Fibroblast of lung (primary cell): ENCODE measurements around the gene ZCCHC14. TPM values are rescaled to one million over a fixed set of nuclear protein-coding genes. Genes with fewer than 3 reads are reported as not detected.

Experiments used
- DNase-seq, 2 donors: peaks; one replicate each; pipeline versions ENCODE4 v3.0.0 to v3.0.0-alpha.2; 2010; ENCODE audit warnings: low read depth in 2 of 2
- H2AFZ ChIP-seq: 2 replicates; pipeline ENCODE4 v1.5.1; 2012; ENCODE audit warnings: low read length, control low read depth, inconsistent platforms
- H3K27ac ChIP-seq: 2 replicates; pipeline ENCODE4 v1.5.1; 2011; ENCODE audit warnings: low read length, control low read depth; ENCODE audit not compliant: insufficient read depth
- H3K27me3 ChIP-seq: 2 replicates; pipeline ENCODE4 v1.5.1; 2011; ENCODE audit warnings: mild to moderate bottlenecking, low read length; ENCODE audit not compliant: control insufficient read depth, insufficient read depth
- H3K36me3 ChIP-seq: 2 replicates; pipeline ENCODE4 v1.5.1; 2011; ENCODE audit warnings: low read length; ENCODE audit not compliant: control insufficient read depth, insufficient read depth
- H3K4me1 ChIP-seq: 2 replicates; pipeline ENCODE4 v1.5.1; 2011; ENCODE audit warnings: low read length; ENCODE audit not compliant: control insufficient read depth, insufficient read depth; ENCODE audit errors: extremely low read depth
- H3K4me2 ChIP-seq: 2 replicates; pipeline ENCODE4 v1.5.1; 2011; ENCODE audit warnings: low read length, control low read depth; ENCODE audit not compliant: insufficient read depth; ENCODE audit errors: extremely low read depth
- H3K4me3 ChIP-seq, 4 experiments: fragments of 200-600 bp in 1 of 4; sonication (generic) in 1 of 4; replicated peaks in 1 of 4; 2 replicates each; pipeline ENCODE4 v1.5.1; 2011 to 2016; ENCODE audit warnings: low read length in 4 of 4, low read depth in 3 of 4, mild to moderate bottlenecking in 3 of 4, control low read depth in 2 of 4, inconsistent platforms in 1 of 4, mixed read lengths in 1 of 4; ENCODE audit not compliant: insufficient read depth in 1 of 4; ENCODE audit errors: control extremely low read depth in 1 of 4
- H3K79me2 ChIP-seq: 2 replicates; pipeline ENCODE4 v1.5.1; 2012; ENCODE audit warnings: mild to moderate bottlenecking, low read length, inconsistent platforms; ENCODE audit not compliant: control insufficient read depth, insufficient read depth
- H3K9ac ChIP-seq: 2 replicates; pipeline ENCODE4 v1.5.1; 2011; ENCODE audit warnings: mild to moderate bottlenecking, low read length, control low read depth; ENCODE audit not compliant: insufficient read depth
- H3K9me3 ChIP-seq: 2 replicates; pipeline ENCODE4 v1.5.1; 2012; ENCODE audit warnings: low read depth, low read length; ENCODE audit not compliant: control insufficient read depth, insufficient read depth
- H4K20me1 ChIP-seq: 2 replicates; pipeline ENCODE4 v1.5.1; 2011; ENCODE audit warnings: low read length; ENCODE audit not compliant: control insufficient read depth, insufficient read depth; ENCODE audit errors: extremely low read depth
- CTCF ChIP-seq, 2 donors: IDR thresholded peaks in 1 of 2; conservative IDR thresholded peaks in 1 of 2; 1 replicate in 1 of 2; 2 replicates in 1 of 2; pipeline ENCODE4 v1.5.1; 2011 to 2012; ENCODE audit warnings: low read length in 2 of 2, control low read depth in 1 of 2, inconsistent platforms in 1 of 2, low read depth in 1 of 2, mild to moderate bottlenecking in 1 of 2
- EZH2 ChIP-seq: IDR thresholded peaks from 2 replicates; pipeline ENCODE4 v1.5.1; 2012; ENCODE audit warnings: low read length, control low read depth, mild to moderate bottlenecking; ENCODE audit errors: missing control alignments
- polyA plus RNA-seq, 2 donors: library from polyadenylated mRNA; depleted of rRNA in 1 of 2; stranded (reverse) in 1 of 2; unstranded in 1 of 2; fragments of >200 nt; gene quantifications; 2 replicates each; pipeline ENCODE4 v1.2.1, GENCODE V29; 2011 to 2012; ENCODE audit warnings: missing spikeins in 1 of 2
- total RNA-seq: library from RNA; depleted of rRNA; stranded (reverse); fragments of >200 nt; gene quantifications from 2 replicates; pipeline ENCODE4 v1.2.1, GENCODE V29; 2014

ZCCHC14 gene
- total and polyA plus RNA-seq, 2 donors (not counting 1 experiment from before 2014, with no cell fraction given): 6.4 to 16.3 TPM

GRCh38 chr16:87358250-87358649 lies 134.6 kb downstream of the ZCCHC14 start:
- H3K27me3 ChIP-seq: no peaks in the 10 kb centered on the region
- no peaks in the 10 kb centered on the region for H3K4me1 ChIP-seq
- no peaks in the 10 kb centered on the region for H4K20me1 ChIP-seq
- H3K36me3 ChIP-seq: peaks cover 10% of the 10 kb centered on the region
- TF ChIP-seq CTCF (conservative IDR thresholded peaks at IDR 0.05 in 1 of 2, IDR thresholded peaks at IDR 0.05 in 1 of 2; ENCODE audit: low read depth in 1 of 2, low read length in 2 of 2) (no peak), EZH2 (no peak)
- no peak overlapping the region for H3K9ac ChIP-seq
- no peak overlapping the region for H2AFZ ChIP-seq
- no peak overlapping the region for H3K4me3 ChIP-seq
- no peaks in the 10 kb centered on the region for H3K9me3 ChIP-seq
- no peak for DNase-seq
- H3K79me2 ChIP-seq: peaks cover 9% of the 10 kb centered on the region
- no peak overlapping the region for H3K4me2 ChIP-seq
- H3K27ac ChIP-seq: no peak overlapping the region

GRCh38 chr16:87356491-87356853 lies 136.4 kb downstream of the ZCCHC14 start:
- Histone ChIP-seq H4K20me1 (no peaks in the 10 kb centered on the region), H3K4me3 (no peak overlapping the region), H3K27me3 (no peaks in the 10 kb centered on the region), H3K9me3 (no peaks in the 10 kb centered on the region), H3K79me2 (peaks cover 3% of the 10 kb centered on the region), H2AFZ (no peak overlapping the region), H3K9ac (no peak overlapping the region), H3K27ac (no peak overlapping the region), H3K4me2 (no peak overlapping the region), H3K36me3 (peaks cover 13% of the 10 kb centered on the region), H3K4me1 (no peaks in the 10 kb centered on the region)
- no peak for TF ChIP-seq CTCF (conservative IDR thresholded peaks at IDR 0.05 in 1 of 2, IDR thresholded peaks at IDR 0.05 in 1 of 2; ENCODE audit: low read depth in 1 of 2, low read length in 2 of 2)
- no peak for TF ChIP-seq EZH2
- no peak for DNase-seq

Other genes with a start within 250 kb of the ZCCHC14 start
- gene C16orf95, start 175.6 kb downstream of the ZCCHC14 start, total RNA-seq: 3.1 and 5.4 TPM in 2 replicates
- gene C16orf95, start 175.6 kb downstream of the ZCCHC14 start, polyA plus RNA-seq: 1.3 and 2.4 TPM in 2 replicates
- gene FBXO31, start 109.2 kb downstream of the ZCCHC14 start, total RNA-seq: 38.5 and 40.3 TPM in 2 replicates
- gene FBXO31, start 109.2 kb downstream of the ZCCHC14 start, polyA plus RNA-seq: 13.5 and 17.6 TPM in 2 replicates
- 28.0 and 41.1 TPM in 2 replicates for gene MAP1LC3B, start 100.7 kb downstream of the ZCCHC14 start, total RNA-seq
- 50.6 and 67.6 TPM in 2 replicates for gene MAP1LC3B, start 100.7 kb downstream of the ZCCHC14 start, polyA plus RNA-seq
- gene JPH3, start 109.5 kb upstream of the ZCCHC14 start, total RNA-seq: not detected in 2 replicates
- 0.01 TPM in 1 of 2 replicates, not detected in the other for gene JPH3, start 109.5 kb upstream of the ZCCHC14 start, polyA plus RNA-seq